ENCODE data around the gene UXS1.
"Not testable (repeated sequence)": the region's sequence is repeated elsewhere in the genome, so short reads cannot be mapped to it uniquely, and the experiment has no call there.

Gene UXS1

DNA sequence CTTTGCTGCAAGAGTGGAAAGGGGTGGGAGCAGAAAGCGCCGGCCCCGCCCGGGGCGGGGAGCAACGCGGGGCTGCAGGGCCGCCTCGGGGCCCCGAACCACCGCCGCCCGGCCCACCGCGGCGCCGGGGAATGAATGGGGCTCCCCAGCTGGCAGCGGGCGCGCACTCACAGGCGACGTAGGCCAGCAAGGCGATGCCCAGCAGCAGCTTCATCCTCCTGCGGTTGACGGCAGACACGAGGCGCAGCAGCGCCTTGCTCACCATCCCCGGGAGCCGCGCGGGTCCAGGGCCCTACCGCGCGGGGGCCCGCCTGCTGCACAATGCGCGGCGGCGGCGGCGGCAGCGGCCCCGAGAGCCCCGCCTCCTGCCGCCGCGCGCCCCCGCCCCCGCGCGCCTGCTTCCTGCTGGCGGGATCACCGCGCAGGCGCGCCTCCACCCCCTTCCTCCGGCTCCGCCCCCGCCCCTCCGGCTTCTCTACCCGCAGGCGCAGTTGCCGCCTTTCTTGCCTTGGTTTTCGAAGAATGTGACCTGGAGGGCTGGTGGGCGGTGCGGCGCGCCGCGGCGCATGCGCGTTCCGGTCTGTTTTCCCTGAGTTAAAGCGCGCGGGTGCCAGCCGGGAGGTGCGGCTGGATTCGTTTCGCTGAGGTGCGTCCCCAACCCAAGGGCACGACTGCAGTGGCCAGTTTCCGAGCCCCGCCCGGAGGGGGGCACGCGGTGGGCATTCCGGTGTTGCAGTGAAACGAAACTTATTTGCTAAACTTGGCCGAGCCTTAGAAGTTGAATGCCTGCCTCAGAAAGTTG lies at the start of gene UXS1:
TSS of gene UXS1 (minus strand) at position 325 of the 802 bp plus-strand sequence. CDS start at position 265, 60 bp downstream.
- DNase-seq (ENCODE audit: low spot score): peak; percentile 99

DNA sequence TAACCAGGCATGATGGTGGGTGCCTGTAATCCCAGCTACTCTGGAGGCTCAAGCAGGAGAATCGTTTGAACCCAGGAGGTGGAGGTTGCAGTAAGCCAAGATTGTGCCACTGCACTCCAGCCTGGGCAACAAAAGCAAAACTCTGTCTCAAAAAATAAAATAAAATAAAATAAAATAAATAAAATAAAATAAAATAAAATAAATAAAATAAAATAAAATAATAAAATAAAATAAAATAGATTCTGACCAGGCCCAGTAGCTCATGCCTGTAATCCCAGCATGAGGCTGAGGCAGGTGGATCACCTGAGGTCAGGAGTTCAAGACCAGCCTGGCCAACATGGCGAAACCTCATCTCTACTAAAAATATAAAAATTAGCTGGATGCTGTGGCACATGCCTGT lies 45.4 kb upstream of the UXS1 start:
- DNase-seq (ENCODE audit: low spot score): not testable (repeated sequence)

DNA sequence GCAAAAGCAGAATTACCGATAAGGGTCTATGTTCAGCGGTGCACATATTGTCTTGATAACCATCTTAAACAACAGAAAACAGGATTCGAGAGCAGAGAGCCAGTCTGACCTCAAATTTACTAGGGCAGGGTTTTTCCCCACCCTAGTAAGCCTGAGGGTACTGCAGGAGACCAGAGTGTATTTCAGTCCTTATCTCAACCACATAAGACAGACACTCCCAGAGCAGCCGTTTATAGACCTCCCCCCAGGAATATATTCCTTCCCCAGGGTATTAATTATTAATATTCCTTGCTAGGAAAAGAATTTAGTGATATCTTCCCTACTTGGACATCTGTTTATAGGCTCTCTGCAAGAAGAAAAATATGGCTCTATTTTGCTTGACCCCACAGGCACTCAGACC lies 41.3 kb upstream of the UXS1 start:
- DNase-seq (ENCODE audit: low spot score): not testable (repeated sequence)

DNA sequence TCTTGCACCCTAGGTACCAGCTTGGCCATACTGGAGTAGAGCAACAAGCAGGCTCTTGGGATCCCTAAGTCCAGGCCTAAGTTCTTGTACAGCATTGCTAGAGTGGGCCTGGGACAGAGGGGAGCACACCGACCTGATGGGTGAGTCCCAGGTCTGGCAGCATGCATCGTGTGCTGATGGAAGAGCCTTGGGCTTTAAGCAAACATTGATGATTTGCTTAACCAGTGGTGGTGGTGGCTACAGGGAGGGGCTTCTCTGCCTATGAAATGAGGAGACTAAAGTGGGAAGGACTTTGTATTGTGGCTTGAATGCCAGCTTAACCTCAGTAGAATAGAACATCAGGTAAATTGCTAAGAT lies 39.2 kb upstream of the UXS1 start:
- DNase-seq (ENCODE audit: low spot score): no peak

DNA sequence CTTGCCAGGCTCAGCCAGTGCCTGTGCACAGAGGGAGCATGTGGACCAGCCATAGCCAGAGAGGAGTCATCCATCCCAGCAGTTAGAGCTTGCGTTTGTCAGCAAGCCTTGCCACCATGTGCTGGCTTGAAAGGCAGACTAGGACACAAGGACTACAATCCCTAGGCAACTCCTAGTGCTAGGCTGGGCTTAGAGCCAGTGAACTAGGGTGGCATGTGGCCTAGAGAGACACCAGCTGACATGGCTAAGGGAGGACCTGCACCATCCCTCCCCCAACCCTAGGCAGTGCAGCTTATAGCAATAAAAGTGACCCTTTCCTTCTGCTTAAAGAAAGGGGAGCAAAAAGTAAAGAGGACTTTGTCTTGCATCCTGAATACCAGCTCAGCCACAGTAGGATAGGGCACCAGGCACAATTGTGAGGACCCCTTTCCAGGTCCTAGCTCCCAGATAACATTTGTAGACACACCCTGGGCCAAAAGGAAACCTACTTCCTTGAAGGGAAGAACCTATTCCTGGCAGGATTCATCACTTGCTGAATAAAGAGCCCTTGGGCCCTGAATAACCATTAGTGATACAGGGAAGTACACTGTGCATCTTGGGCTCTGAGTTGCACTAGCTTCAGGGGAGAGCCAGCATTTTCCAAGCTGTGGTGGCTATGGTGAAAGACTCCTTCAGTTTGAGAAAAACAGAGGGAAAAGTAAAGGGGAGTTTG lies 38.7 kb upstream of the UXS1 start:
- no peak for DNase-seq (ENCODE audit: low spot score)

DNA sequence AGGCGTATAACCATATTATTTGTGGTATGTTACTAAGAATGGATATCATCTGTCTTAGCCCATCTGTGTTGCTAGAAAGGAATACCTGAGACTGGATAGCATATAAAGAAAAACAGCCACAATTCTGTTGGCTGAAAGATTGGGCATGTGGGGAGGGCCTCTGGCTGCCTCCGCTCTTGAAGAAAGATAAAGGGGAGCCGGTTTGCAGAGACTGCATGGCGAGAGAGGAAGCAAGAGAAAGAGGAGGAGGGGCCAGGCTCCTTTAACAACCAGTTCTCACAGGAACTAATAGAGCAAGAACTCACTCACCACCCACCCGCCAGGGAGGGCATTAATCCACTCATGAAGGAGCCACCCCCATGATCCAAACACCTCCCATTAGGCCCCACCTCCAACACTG lies 29.2 kb upstream of the UXS1 start:
- DNase-seq (ENCODE audit: low spot score): no peak

DNA sequence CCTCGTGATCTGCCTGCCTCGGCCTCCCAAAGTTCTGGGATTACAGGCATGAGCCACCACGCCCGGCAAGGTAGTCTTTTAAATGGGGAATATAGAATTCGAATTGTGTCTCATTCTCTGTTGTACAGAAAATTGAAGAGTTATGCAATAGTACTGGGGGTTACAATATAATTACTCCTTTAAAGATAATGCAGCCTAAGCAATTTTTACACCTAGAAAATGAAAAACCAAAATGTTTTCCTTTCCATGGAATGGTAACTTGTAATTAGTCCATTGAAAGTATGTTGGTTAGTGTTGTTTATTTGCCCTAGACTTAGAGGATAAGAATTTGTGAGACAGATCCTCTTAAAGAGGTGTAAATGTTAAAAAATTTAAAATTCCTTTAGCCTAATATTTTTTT lies 28.0 kb upstream of the UXS1 start:
- DNase-seq (ENCODE audit: low spot score): not testable (repeated sequence)

DNA sequence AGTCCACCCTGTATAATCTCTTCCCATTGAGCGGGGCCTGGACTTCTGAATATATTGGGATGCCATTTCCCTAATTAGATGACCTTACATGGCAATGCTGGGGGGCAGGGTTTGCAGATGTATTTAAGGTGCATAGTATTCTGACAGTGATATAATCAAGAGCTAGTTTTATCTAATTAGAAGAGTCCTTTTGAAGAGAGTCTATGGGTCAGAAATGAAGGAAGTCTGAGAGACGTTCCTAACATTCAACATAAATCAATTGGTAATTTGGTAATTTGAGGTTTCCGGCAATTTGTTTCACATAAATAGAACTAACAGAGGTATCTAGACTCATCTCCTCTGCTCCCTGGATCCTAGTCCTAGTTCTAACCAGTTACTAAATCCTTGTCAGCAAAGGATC lies 25.7 kb upstream of the UXS1 start:
- no peak for DNase-seq (ENCODE audit: low spot score)

DNA sequence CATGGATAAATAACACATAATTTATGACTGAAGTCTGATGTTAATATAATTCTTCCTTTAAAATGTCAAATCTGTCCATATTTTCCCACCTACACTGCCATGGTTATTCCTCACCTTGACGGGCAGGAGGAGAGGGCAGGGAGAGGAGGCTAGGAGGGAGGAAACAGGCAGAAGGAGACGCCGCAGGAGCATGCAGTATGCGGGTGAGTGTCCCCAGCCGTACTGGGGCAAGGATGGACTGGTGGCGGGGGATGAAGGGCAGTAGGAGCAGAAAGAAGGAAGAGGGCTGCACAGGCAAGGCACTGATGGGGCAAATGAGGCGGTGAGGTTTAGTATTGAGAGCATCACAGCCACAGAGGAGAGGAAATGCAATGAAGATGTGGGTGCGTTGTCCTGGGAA lies 25.1 kb upstream of the UXS1 start:
- DNase-seq (ENCODE audit: low spot score): not testable (repeated sequence)

DNA sequence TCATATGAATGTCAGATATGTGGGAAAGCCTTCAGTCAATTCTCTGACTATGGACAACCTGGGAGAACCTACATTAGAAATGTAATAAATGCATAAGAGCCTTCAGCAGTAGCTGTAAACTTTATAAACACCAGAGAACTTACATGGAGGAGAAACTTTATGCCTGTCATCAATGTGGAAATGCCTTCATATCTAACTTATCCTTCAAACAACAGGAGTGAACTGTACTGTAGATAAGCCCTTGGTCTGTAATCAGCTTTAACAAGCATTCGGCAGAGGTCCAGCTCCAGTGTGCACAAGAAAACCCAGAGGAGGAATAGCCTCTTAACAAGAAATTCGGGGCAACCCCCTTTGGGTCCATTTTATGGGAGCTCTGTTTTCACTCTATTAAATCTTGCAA lies 14.8 kb upstream of the UXS1 start:
- no peak for DNase-seq (ENCODE audit: low spot score)

DNA sequence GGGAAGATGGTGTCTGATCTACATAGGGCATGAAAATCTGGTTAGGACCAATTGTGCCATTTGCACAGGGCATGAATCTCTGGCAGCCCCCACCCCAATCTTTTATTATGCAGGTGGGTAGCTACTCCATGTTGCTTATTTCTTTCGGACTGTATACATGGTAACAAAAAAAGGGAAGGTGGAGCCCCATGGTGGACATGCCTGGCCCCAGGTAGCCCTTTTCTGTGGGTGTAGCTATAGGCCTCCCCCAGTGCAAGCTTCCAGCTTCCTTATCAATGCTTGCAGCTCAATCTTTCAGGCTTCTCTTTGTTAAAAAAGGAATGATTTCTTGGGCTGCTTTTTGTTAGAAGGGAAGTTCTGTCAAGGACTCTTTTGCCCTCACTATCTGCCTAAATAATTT lies 14.3 kb upstream of the UXS1 start:
- no peak for DNase-seq (ENCODE audit: low spot score)

DNA sequence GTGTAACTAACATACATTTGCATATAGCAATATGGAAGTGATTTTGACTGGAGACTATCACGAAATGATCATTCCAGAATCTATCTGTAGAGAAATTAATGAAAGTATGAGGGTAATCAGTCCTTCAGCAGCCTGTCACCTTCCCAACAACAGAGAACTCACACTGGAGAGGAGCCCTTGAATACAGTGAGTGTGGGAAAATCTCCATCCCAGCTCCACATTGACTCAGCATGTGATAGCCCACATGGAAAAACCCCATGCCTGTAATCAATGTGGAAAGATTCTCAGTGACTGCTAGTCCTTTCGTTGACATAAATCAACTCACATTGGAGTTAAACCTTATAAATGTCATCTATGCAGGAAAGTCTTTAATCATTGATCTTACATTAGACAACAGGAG lies 13.1 kb upstream of the UXS1 start:
- no peak for DNase-seq (ENCODE audit: low spot score)

DNA sequence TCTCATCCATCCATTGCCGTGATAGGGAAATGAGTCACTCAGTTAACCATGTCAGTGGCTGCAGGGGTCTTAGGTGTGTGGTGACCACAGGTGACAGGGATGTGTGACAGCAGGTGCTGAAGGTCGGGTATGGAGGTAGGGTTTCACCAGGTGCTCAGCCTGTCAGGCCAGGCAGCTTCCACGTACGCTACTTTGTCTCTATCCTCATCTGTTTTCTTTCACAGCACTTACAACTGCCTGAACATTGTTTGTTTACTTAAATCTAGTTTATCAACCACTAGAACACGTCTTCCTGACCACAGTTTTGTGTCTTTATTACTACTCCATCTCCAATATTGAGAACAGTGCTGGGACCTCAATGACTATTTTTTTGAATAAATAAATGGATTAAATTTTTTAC lies 11.4 kb upstream of the UXS1 start:
- no peak for DNase-seq (ENCODE audit: low spot score)

DNA sequence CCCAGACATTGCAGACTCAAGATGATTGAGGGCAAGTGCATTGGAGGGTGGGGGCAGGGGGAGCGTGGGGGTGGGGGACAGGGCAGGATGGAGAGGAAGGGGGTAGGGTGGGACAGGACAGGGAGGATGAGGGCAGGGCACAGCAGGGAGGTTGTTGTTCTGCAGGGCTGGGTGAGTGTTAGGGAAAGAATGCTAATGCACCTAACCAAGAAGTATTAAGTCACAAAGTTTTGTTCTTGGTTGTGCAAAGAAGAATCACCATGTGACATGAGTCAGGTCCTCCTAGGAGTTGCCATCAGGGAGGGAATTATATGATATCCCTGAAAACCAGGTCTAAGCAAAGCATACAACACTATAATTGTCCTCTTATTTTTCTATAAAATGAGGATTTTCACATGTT lies 10.4 kb upstream of the UXS1 start:
- not testable (repeated sequence) for DNase-seq (ENCODE audit: low spot score)

DNA sequence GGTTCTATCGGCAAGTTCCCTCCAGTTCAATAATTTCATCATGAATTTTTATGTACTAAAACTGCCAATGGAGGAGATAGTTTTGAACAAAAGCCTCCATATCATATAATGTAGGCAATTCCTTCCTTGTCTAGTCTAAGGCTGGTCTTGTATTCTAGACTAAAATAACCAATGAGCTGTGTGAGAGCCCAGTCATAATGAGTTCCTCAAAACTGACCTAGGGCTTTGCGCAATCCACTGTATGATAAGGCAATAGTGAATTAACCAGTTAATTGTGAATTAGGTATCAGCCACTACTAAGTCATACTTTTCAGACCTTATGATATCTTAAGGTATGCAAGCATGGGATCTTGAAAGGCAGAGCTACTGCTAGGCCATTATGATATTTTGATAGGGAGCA lies 7.6 kb upstream of the UXS1 start:
- DNase-seq (ENCODE audit: low spot score): no peak

DNA sequence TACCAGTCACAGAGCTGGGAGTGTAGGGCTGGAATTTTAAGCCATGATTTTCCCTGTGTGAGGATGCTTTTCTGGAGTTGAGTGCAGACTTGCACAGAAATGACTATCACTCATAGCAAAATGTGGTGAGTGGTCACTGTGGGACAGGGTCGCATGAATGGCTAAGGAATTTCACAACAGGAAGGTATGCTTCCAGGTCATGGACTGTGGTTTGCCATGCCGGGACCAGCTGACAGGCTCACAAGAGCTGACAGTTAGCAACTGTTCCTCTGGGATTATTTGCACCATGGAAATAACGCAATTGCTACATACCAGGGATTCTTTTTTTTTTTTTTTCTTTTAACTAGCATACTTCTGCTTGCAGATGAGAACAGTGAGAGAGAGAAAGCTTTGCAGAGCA lies 3.8 kb upstream of the UXS1 start:
- DNase-seq (ENCODE audit: low spot score): no peak

DNA sequence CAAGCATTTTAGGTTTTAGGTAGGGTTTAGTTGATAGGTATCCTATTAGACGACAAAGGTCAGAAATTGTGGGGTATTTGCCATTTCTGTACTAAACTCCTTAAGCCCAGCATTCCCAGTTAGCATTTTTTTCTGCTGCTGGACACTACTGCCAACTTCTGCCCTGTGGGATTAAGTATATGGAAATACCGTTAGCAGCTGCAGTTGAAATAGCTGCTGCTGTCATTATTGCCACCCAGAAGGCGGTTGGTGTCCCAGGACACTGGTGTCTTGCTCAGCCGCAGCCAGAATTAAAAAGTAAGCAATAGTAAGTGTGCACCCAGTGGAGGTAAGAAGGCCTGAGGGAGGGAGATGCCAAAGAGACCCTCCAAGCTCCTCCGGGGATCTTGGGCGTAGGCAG lies 1.9 kb upstream of the UXS1 start:
- DNase-seq (ENCODE audit: low spot score): no peak

DNA sequence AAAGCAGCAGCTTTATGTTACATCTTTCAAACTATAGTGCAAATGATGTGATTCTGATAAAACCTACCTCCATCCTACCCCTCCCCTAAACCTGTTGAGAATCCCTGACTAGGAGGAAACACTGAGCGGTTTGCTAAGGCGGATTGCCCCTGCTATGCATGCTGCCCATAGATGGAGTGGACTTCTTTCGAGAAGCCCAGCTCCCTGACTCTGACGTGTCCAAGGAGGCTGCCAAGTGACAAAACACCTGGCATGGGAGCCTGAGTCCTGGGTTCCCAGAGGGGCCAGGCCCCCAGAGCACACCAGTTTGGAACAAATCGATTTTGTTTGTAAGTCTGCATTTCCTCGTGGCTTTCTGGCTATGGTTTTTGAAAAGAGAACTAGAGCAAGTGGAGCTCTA lies 1.4 kb upstream of the UXS1 start:
- DNase-seq (ENCODE audit: low spot score): no peak

DNA sequence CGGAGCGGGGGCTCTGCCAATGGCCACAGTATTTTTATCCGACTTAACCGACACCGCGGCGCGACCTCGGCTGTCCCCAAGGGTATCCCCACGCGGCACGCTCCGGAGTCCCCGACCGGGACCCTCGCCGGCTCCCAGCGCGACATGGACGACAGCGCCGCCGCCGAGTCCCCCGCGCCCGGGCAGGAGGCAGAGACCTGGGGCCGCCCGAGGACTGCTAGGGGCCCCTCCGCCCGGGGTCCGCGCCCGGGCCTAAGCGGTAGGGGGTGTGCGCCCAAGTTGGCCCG lies 468 bp downstream of the UXS1 start:
- no peak for DNase-seq (ENCODE audit: low spot score)

DNA sequence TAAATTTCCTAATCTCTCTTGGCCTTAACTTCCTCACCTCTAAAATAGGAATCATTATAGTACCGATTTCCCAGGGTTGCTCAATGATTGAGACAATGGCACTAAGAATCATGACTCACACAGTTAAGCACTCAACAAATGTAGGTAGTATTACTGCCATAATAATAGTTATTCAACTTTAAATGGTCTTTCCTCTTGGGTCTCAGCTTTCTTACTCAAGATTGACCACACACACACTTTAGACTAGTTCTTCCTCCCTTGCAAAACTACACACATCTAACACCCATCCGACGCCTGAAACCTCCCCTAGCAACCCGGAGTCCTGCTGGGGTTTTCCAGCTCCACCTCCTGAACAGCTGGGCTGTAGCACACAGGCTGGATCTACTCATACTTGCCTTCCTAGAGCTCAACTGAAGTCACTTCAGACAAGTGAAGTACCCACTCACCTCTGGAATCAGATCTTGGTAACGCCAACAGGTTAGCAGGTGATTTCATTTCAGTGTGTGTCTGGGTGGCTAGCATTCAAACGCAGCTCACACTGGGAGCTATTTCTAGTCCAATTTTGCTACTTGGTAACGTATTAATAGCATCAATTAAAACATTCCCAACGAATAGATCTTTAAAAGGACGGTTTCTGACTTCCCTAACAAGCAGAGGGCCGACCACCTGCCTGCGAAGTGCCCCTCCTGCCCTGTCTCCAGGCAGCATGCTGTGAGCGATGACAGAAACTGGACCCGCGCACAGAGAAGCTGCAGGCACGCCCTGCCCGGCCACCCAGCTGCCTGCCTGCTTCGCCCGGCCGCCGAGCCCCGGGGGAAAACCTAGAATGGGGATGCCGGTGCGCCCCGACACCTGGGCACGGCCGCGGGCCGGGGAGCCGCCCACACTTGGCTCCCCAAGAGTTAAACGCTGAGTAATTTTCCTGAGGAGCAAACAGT lies 1.1 kb downstream of the UXS1 start:
- DNase-seq (ENCODE audit: low spot score): peak; percentile 58

DNA sequence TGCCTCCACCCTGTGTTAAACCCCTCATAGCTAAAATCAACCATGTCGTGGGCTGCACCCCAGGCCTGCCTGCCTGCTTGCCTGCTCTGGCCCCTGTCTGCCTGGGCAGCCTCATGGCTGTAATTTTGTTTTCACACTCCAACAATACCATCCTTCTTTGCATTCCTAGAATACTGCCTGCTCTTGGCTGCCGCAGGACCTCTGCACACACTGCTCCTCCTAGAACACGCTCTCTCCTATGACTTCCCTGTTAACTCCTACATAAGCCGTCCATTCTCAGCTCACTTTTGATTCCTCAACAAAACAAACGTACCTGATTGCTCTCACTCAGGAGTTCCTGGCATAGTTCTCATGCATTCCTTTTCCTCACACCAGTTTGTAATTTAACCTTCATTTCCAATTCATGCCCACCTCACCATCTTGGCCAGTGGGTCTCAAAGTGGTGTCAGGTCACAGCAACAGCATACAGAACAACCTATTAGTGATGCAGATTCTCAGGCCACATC lies 2.5 kb downstream of the UXS1 start:
- no peak for DNase-seq (ENCODE audit: low spot score)

DNA sequence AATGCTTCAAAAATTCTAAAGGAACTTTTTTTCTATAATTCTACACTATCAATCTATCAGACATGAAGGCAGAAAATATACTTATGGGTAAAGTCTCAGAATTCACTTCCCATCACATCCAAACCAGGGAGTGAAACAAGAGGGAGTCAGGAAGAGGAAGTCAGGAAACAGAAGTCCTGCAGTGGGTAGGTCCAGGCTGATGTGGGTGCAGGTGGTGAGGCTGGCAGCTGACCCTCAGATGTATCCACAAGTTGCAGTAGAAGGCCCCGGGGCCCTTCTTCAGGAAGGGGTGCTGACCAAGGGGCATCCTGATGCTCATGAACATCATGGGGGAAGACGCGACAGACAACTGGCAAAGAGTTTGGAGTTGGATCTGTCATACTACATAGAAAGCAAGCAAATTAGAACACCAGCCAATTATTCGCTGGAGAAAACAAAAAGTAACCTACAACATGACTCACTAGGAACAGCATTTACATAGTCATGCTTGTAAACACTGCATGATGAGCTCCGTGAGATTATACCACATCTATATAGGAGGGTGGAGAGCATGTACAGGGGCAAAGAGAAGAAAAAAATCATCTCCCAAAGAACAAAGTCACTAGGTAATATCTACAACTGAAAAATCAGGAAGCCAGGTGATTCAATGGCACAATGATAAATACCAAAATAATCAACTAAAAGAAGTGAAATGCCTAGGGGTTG lies 4.2 kb downstream of the UXS1 start:
- DNase-seq (ENCODE audit: low spot score): no peak

All from germinal center (tissue), 1 donor.